Measurements from ENCODE around the gene ZFHX2.

- TF ChIP-seq EZH2 (IDR thresholded peaks at IDR 0.05; ENCODE audit: borderline replicate concordance, low read length) = no peak
- no peak for TF ChIP-seq CTCF (conservative IDR thresholded peaks at IDR 0.05 in 1 of 2, IDR thresholded peaks at IDR 0.05 in 1 of 2; ENCODE audit: extremely low read depth in 1 of 2, insufficient read depth in 1 of 2, low read depth in 1 of 2, low read length in 2 of 2)
These were observed 29.4 kb upstream of the ZFHX2 start for GRCh38 chr14:23580948-23581281.

Data from mammary epithelial cell (primary cell).